Heart left ventricle (tissue), 16 donors: Measurements from ENCODE around the gene UNC93A. TPM values are rescaled to one million over a fixed set of nuclear protein-coding genes. Genes with fewer than 3 reads are reported as not detected.

ENCODE experiments used
- ATAC-seq, 4 donors: fragments of 200-7000 bp; cut with Tn5 transposase; one replicate each; pipeline ENCODE4 v1.9.1; 2020 to 2022; ENCODE audit warnings: moderate library complexity in 4 of 4, mild to moderate bottlenecking in 3 of 4, moderate number of reproducible peaks in 1 of 4
- DNase-seq, 5 donors: peaks; one replicate each; pipeline ENCODE4 v3.0.0-alpha.2; 2020
- H3K27ac ChIP-seq, 12 donors: fragments of 200-600 bp; sonication (generic) in 4 of 12; one replicate each; pipeline versions ENCODE4 v1.5.0 to v1.8.0; 2016 to 2022; ENCODE audit warnings: mild to moderate bottlenecking in 2 of 12
- H3K27me3 ChIP-seq, 9 donors: fragments of 200-600 bp; sonication (generic) in 2 of 9; one replicate each; pipeline versions ENCODE4 v1.5.1 to v1.8.0; 2016 to 2022; ENCODE audit warnings: mild to moderate bottlenecking in 3 of 9
- H3K36me3 ChIP-seq, 9 donors: fragments of 200-600 bp; sonication (generic) in 2 of 9; one replicate each; pipeline versions ENCODE4 v1.5.0 to v1.8.0; 2018 to 2022; ENCODE audit warnings: mild to moderate bottlenecking in 2 of 9
- H3K4me1 ChIP-seq, 12 donors: fragments of 200-600 bp; sonication (generic) in 4 of 12; one replicate each; pipeline versions ENCODE4 v1.5.0 to v1.8.0; 2016 to 2022; ENCODE audit warnings: mild to moderate bottlenecking in 3 of 12
- H3K4me3 ChIP-seq, 12 donors: fragments of 200-600 bp; sonication (generic) in 4 of 12; one replicate each; pipeline versions ENCODE4 v1.5.0 to v1.8.0; 2017 to 2022; ENCODE audit warnings: mild to moderate bottlenecking in 9 of 12, moderate library complexity in 4 of 12
- H3K9me3 ChIP-seq, 12 donors: fragments of 200-600 bp; sonication (generic) in 4 of 12; one replicate each; pipeline versions ENCODE4 v1.5.0 to v1.8.0; 2016 to 2022; ENCODE audit warnings: mild to moderate bottlenecking in 1 of 12
- CTCF ChIP-seq, 12 donors: fragments of 200-600 bp; sonication (generic) in 4 of 12; IDR thresholded peaks; one replicate each; pipeline versions ENCODE4 v1.5.0 to v1.8.0; 2018 to 2022; ENCODE audit warnings: antibody characterized with exemption in 12 of 12, mild to moderate bottlenecking in 5 of 12
- POLR2A ChIP-seq, 2 donors: fragments of 450-650 bp; IDR thresholded peaks; one replicate each; pipeline ENCODE4 v1.6.1; 2017; ENCODE audit warnings: antibody characterized with exemption in 2 of 2, mild to moderate bottlenecking in 2 of 2, moderate library complexity in 2 of 2
- WGBS, 4 donors: extraction: QIAGEN DNeasy Blood & Tissue Kit in 2 of 4; methylation state at CpG; one replicate each; pipeline versions ENCODE4 v1.1.5 to v1.1.7; 2013 to 2018; 5-methylcytosine and 5-hydroxymethylcytosine counted together
- intact Hi-C, 10 donors: fragments of 100-400 bp; cut with DNase I; formaldehyde crosslinking; loops; one replicate each; pipeline versions ENCODE4 v1.11.1 to v1.14.2; 2022
- polyA plus RNA-seq, 2 donors: library from polyadenylated mRNA; stranded (reverse); fragments of 200-250 nt; gene quantifications; one replicate each; pipeline ENCODE4 v1.2.3, GENCODE V29; 2013
- total RNA-seq, 9 donors: library from RNA; depleted of rRNA in 2 of 9; stranded (reverse); fragments of >200 nt in 2 of 9; fragmentation: NEBNext Ultra II Directional in 3 of 9; extraction: Animal tissue kit (Norgen Biotek cat#: 25700) in 3 of 9; gene quantifications; one replicate each; pipeline versions ENCODE4 v1.1.0 to v1.2.4, GENCODE V29; 2016 to 2023
- donor health status: ischemic (EF 13 %, LVEDD 7.1; RV severe dilation, severe dysfunction).
- donor health status: healthy with polysubstance abuse.
- donor health status: DM: no; HTN: yes; CAD: no.
- donor health status: DM: no; HTN: no; CAD: no.
- donor health status: ischemic (EF 25% LVEDD 6.9; RV normal size, moderate dysfunction).
- donor health status: ischemic (EF 25% LVEDD 5.7; RV mildly dilated, moderate dysfunction).
- donor health status: healthy.
- donor health status: DM: yes; HTN: yes; CAD: no.
- donor health status: ischemic (EF 35%, LVEDD 5.7; RV mildly dilated, moderate dysfunction).
- donor health status: nonischemic (EF 11% LVEDD 7.7; RV severe dilation, severe dysfunction).
- donor health status: DM: yes; HTN: yes; CAD: no.
- donor health status: PGD.
- donor health status: ischemic (EF 29% LVEDD 5.4; RV normal size, mild dysfunction).
- donor health status: nonischemic (EF 23%, LVEDD 6.1; RV moderate dilation, normal function).

UNC93A gene
- total and polyA plus RNA-seq, 11 donors: not detected

DNA sequence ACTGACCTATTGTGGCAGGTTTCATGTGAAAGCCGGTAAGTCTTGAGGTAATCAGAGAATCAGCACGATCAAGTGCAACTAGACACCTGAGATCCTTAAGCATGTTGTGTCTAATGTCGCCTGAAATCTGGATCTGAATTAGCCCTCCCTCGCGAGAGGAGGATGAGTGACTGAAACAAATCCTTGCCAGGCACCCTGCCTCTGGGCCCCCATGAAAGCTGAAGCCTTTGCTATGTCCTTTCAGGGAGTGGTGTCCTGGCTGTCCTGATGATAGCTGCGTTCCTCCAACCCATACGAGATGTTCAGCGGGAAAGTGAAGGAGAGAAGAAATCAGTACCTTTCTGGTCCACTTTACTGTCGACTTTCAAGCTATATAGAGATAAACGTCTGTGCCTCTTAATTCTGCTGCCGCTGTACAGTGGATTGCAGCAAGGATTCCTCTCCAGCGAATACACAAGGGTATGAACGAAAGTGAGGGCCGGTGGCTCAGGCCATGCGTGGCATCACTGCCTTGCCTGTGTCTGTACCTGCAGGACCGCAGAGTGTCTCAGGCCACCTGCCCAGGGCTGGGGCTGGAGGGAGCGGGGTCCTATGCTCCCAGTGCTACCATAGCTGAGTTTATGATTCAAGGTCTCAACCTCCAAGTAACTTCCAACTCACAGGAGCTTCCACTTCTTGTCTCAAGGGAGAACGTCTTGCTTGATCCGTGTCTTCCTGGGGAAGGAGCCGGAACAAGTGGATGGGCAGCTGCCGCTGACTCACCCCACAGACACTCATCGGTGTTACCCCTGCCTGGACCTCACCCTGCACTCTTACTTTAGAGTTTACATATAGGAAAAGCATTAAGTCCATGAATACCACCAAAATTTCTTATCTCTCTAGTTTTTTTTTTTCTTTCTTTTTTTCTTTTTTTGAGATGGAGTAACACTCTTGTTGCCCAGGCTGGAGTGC lies 12.8 kb downstream of the UNC93A start:
- H3K4me1 ChIP-seq: no peaks in the 10 kb centered on the region
- peaks cover 0 to 8% (median 0%) of the 10 kb centered on the region in 9 donors for H3K27me3 ChIP-seq
- no peak for DNase-seq
- intact Hi-C loops: no loop called here
- no peak for TF ChIP-seq POLR2A (IDR thresholded peaks at IDR 0.05)
- no peak for TF ChIP-seq CTCF (IDR thresholded peaks at IDR 0.05)
- no peak overlapping the region for H3K4me3 ChIP-seq
- no peak overlapping the region for H3K27ac ChIP-seq
- WGBS, 4 donors: 78 to 87% (median 83%) methylated on average over 22 of the region's 22 CpGs
- H3K36me3 ChIP-seq: no peaks in the 10 kb centered on the region
- no peak for ATAC-seq
- H3K9me3 ChIP-seq: no peaks in the 10 kb centered on the region

GRCh38 chr6:167304912-167305311 lies 13.8 kb downstream of the UNC93A start:
- ATAC-seq: no peak
- H3K27me3 ChIP-seq: peaks cover 0 to 4% (median 0%) of the 10 kb centered on the region in 9 donors
- no peaks in the 10 kb centered on the region for H3K36me3 ChIP-seq
- H3K27ac ChIP-seq: no peak overlapping the region
- 79 to 88% (median 83%) methylated on average over 2 of the region's 2 CpGs for WGBS, 4 donors
- no peak for DNase-seq
- no peaks in the 10 kb centered on the region for H3K9me3 ChIP-seq
- intact Hi-C loops: no loop called here
- no peak for TF ChIP-seq CTCF (IDR thresholded peaks at IDR 0.05)
- no peak for TF ChIP-seq POLR2A (IDR thresholded peaks at IDR 0.05)
- H3K4me1 ChIP-seq: no peaks in the 10 kb centered on the region
- no peak overlapping the region for H3K4me3 ChIP-seq

DNA sequence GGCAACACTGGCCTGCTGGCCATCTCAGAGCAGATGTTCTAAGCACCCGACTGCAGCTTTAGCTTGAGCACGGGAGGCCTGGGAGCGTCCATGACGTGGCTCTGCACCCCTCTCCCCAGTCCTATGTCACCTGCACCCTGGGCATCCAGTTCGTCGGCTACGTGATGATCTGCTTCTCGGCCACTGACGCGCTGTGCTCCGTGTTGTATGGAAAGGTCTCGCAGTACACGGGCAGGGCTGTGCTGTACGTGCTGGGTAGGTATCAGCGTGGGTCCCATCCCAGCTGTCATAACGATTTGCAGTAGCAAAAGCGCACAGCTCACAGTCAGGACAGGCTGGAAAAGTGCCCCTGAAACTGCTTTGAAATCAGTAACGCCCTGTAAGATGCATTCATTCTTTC lies 14.7 kb downstream of the UNC93A start:
- H3K4me3 ChIP-seq: no peak overlapping the region
- 82 to 91% (median 84%) methylated on average over 9 to 18 of the region's 18 CpGs for WGBS, 4 donors
- intact Hi-C loops: no loop called here
- DNase-seq (no peak), ATAC-seq (no peak)
- no peaks in the 10 kb centered on the region for H3K36me3 ChIP-seq
- H3K4me1 ChIP-seq: no peaks in the 10 kb centered on the region
- TF ChIP-seq CTCF (IDR thresholded peaks at IDR 0.05) (no peak), POLR2A (IDR thresholded peaks at IDR 0.05) (no peak)
- peaks cover 0 to 4% (median 0%) of the 10 kb centered on the region in 9 donors for H3K27me3 ChIP-seq
- H3K9me3 ChIP-seq: no peaks in the 10 kb centered on the region
- no peak overlapping the region for H3K27ac ChIP-seq

GRCh38 chr6:167306401-167306998 lies 15.4 kb downstream of the UNC93A start:
- TF ChIP-seq CTCF (IDR thresholded peaks at IDR 0.05) (no peak), POLR2A (IDR thresholded peaks at IDR 0.05) (no peak)
- no peak overlapping the region for H3K27ac ChIP-seq
- ATAC-seq (no peak), DNase-seq (no peak)
- no peaks in the 10 kb centered on the region for H3K4me1 ChIP-seq
- H3K36me3 ChIP-seq: no peaks in the 10 kb centered on the region
- no peak overlapping the region for H3K4me3 ChIP-seq
- peaks cover 0 to 4% (median 0%) of the 10 kb centered on the region in 9 donors for H3K27me3 ChIP-seq
- intact Hi-C loops: no loop called here
- no peaks in the 10 kb centered on the region for H3K9me3 ChIP-seq
- WGBS, 4 donors: 73 to 82% (median 78%) methylated on average over 14 to 15 of the region's 15 CpGs
